ENCODE data around the gene PRPSAP1.
A peak's percentile ranks its signal among the peaks of the same experiment; 100 is the strongest.

Gene PRPSAP1

GRCh38 chr17:76353599-76354316, at the start of gene PRPSAP1:
Gene PRPSAP1 (minus strand): TSS chr17:76353916. CDS start chr17:76353703, 213 bp downstream.
- DNase-seq (ENCODE audit: insufficient read length, low spot score), result peak; percentile 91
- peak; percentile 95 for FAIRE-seq

DNA sequence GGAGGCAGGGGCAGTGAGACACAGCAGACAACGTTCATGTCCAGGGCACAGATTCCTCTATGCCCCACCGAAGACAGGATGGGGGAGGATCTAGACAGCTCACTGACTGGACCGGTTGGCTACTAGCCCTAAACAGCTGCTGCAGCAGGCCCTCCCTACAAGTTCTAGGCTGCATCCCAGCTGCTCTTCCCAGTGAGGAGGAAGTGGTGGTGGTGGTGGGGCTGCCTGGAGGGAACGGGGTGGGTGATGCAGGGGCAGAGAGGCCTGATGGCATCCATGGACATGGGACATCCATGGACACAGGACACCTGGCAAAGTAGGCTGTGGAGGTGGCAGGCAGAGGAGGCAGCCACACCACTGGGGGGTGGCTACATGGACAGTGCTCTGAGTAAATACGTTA, 49.0 kb upstream of the PRPSAP1 start:
- DNase-seq (ENCODE audit: insufficient read length, low spot score) (no peak), FAIRE-seq (no peak)

- DNase-seq (ENCODE audit: insufficient read length, low spot score) (no peak), FAIRE-seq (no peak)
Measured at GRCh38 chr17:76399175-76400172, 45.8 kb upstream of the PRPSAP1 start.

GRCh38 chr17:76398523-76399174, 44.9 kb upstream of the PRPSAP1 start:
- DNase-seq (ENCODE audit: insufficient read length, low spot score), result no peak
- no peak for FAIRE-seq

DNA sequence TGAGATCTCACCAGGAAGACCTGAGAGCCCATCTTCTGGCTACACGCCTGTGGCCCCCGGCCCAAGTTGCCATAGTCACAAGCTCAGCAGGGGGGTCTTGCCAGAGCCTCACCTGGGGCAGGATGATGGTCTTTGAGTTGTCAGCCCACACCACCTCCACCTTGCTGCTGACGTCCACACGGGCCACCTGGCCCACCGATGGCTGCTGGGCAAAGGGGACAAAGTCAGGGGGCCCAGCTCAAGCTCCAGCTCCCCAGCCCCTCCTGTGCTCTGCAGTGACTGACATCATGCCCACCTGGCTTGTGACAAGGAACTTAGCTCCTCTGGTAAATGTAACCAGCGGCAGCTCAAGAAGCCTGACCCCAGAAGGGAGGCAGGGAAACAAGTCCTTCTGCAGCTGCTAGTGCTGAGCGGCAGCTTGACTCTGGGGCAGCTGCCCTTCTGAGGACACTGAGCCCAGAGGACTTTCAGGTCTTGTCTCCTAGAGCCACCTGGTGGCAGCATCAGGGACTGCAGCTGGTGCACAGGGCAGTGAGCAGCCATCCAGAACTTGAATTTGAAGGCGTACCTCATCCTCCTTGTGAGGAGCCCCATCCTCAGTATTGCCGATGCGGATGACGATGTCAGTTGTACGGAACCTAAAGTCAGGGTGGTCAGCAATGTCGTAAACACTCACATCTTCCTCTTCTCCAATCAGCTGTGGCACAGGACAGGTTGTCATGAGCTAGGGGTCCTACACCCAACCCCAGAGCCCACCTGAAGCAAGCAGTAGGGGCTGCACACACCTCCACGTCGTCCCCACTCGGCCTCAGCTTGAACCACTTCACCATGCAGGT, 44.2 kb upstream of the PRPSAP1 start:
- peak; percentile 84 for DNase-seq (ENCODE audit: insufficient read length, low spot score)
- peak; percentile 94 for FAIRE-seq

DNA sequence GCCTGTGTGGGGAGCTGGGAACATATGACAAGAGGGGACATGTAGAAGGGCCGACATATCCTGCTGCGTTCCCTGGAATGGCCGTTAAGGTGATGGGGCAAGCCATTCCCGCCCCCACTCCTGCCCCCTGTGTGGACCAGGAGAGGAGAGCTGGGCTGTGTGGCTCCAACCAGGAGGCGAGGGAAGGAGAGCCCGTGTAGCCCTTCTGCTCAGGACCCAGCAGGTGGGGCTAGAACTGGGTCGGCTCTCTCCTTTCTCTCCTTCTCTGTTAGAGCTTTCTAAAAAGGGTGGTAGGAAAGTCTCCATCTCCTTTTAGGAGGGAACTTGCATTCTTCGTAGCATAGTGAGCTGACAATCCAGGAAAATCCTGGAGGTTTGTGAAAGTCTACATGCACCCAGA, 43.5 kb upstream of the PRPSAP1 start:
- DNase-seq (ENCODE audit: insufficient read length, low spot score) (no peak), FAIRE-seq (no peak)

DNA sequence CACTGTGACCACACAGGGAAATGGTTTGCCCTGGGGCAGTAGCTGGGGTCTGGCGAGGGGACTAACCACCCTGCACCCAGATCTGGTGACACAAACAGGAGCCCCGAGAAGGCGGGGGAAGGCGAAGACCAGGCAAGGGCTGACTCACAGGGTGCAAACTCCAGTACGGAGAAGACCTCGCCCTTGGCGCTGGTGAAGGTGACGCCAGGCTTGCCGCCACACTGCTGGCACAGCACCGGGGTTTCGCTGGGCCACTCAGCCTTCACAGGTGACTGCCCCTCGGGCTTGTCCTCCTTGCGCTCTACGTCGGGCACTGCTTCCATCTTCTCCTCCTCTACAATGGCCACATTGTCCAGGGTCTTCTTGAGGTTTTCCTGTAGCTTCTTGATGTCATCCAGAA, 42.3 kb upstream of the PRPSAP1 start:
- DNase-seq (ENCODE audit: insufficient read length, low spot score) (no peak), FAIRE-seq (no peak)

DNA sequence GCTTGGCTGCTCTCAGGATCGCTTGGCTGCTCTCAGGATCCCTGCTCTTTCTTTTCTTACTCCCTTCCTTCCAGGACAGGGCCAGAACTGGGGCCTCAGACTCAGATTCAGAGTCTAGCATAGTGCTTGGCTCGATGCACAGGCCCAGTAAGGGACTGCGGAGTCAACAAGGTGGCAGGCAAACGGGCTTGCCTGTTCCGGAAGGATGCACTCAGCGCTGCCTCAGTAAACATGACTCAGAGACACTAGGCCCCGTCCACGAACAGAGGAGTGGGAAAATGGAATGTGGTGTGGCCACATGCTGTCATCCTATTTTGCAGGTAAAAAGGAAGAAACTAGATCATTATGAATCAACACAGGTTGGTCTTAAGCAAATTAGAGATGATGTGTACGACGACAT, 40.5 kb upstream of the PRPSAP1 start:
- DNase-seq (ENCODE audit: insufficient read length, low spot score) (no peak), FAIRE-seq (no peak)

- DNase-seq (ENCODE audit: insufficient read length, low spot score) (no peak), FAIRE-seq (no peak)
Measured at GRCh38 chr17:76391200-76391715, 37.5 kb upstream of the PRPSAP1 start.

GRCh38 chr17:76390003-76390421, 36.3 kb upstream of the PRPSAP1 start:
- FAIRE-seq (no peak), DNase-seq (ENCODE audit: insufficient read length, low spot score) (no peak)

DNA sequence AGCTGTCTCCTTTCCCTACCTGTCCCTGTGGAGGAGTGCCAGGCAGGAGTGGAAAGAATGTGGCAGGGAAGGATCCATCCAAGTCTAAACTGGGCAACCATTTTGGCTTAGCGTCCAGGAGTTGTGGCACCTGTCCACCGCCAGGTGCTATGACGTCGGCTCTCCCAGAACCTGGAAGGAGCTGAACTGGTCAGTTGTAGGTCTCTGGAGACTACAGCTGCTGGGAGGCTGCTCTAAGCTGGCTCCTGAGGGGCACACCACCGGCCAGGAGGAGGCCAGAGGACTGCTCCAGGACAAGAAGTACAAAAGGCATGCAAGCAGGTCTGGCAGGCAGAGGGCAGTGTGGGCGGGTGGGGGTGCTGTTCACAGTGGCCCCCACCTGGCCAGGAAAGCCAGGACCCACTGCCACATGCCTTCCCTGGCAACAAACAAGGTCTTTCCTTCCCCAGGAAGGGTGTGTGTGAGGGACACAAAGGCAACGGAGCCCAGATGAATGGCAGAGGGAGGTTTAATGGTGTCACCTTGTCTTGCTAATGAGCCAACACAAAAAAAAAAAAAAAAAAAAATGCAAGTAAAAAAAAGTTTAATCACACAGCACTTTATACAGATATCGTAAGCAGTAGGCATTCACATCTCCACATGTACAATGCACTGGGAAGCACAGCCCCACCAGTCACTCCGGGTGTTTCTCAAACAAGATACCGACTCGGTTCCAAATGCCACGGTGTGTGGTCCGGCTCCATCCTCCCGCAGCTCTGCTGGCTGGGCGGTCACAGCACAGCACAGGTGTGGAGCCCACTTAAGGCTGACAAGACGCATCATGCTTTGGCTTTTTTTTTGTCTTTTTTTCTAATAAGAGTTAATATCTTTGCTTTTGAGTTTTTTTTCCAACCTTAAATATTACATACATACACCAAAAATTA, 35.5 kb upstream of the PRPSAP1 start:
- no peak for FAIRE-seq
- DNase-seq (ENCODE audit: insufficient read length, low spot score), result no peak

- DNase-seq (ENCODE audit: insufficient read length, low spot score), result no peak
- FAIRE-seq, result no peak
Measured at GRCh38 chr17:76386966-76387765, 33.5 kb upstream of the PRPSAP1 start.

- DNase-seq (ENCODE audit: insufficient read length, low spot score) (peak; percentile 94), FAIRE-seq (peak; percentile 80)
Measured at GRCh38 chr17:76385892-76386786, 32.4 kb upstream of the PRPSAP1 start.

DNA sequence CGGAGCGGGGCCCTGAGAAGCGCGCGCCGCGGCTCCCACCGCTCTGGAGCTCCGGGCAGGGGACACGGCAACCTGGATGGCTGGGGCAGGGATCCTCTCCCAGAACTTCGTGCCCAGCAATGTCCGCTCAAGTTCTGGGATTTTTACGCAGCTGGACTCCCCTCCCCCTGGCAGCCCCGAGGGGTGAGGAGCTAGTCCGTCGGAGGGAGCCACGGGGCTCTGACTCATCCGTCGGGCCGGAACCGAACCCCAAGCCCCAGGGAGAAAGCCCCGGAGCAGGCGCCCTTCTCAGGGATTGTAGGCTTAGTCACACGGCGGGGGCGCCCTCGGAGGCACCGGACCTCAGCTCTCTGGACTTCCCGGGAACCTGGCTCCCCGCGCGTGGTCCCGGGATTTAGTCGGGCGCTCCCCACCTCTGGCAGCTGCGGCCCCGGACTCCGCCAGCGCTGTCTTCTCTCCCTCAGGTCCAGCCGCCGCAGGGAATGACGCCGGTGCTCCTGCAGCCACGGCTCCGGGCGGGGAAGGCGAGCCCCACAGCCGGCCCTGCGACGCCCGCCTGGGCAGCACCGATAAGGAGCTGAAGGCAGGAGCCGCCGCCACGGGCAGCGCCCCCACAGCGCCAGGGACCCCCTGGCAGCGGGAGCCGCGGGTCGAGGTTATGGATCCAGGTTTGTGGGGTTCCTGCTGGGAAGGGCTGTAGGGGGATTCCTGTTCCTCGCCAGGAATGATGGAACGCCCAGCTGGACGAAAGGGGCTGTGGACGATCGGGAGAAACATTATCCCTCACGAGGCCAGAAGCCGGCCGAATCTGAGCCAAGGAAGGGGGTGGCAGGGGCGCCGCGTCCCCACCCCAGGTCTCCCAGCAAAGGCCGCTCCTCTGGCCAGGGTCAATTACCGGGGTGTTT, 31.5 kb upstream of the PRPSAP1 start:
- DNase-seq (ENCODE audit: insufficient read length, low spot score) (no peak), FAIRE-seq (no peak)

DNA sequence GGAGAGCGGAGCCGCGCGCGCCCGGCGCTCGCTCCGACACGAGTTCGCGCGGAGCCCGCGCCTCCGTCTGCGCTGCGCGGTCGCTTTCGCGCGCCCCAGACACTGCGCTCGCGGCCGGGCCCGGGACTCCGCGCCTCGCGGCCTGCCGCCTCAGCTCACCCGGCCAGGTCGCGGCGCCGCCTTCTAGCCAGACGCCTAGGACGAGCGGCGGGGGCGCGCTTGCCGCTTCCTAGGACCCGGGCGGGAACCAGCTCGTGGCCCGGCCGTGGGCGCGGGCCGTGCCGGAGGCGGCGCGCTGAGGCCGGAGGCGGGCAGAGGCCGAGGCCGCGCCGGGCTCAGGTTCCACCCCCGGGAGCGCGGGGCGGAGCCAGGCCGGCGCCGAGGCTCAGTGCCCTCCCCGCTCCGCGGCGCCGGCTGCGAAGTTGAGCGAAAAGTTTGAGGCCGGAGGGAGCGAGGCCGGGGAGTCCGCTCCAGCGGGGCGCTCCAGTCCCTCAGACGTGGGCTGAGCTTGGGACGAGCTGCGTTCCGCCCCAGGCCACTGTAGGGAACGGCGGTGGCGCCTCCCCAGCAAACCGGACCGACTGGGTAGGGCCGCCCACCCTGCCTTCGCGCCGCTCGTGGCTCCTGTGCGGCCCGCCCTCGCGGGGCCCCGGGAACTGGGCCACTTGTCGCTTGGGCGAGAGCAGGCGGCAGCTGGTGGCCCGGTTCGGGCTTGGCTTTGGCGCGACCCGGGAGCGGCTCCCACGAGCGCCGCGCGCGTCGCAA, 30.7 kb upstream of the PRPSAP1 start, which contains the start of gene SPHK1:
Gene SPHK1 (plus strand): TSS at position 388 of the 765 bp plus-strand sequence. CDS start 1,036 bp downstream, outside the sequence.
- FAIRE-seq, result peak; percentile 45

More for the DNA sequence above, 30.7 kb upstream of the PRPSAP1 start, which contains the start of gene SPHK1:
- DNase-seq (ENCODE audit: insufficient read length, low spot score), result peak; percentile 90
